ENCODE data around the gene CELA2B.

- peak; percentile 94 to 99 (median 97) for TF ChIP-seq CTCF (IDR thresholded peaks at IDR 0.05)
- no peak for TF ChIP-seq POLR2A (IDR thresholded peaks at IDR 0.05)
Measured at GRCh38 chr1:15430787-15431570, 44.9 kb upstream of the CELA2B start.
